BE2C (cell line): Measurements from ENCODE around the gene PIP5K1C.

ENCODE experiments used
- DNase-seq: peaks from one replicate; pipeline ENCODE4 v3.0.0-alpha.2; 2020
- H3K27me3 ChIP-seq: fragments of 250-450 bp; sonication (Bioruptor Pico); 2 replicates; pipeline ENCODE4 v1.5.1; 2020; ENCODE audit warnings: mild to moderate bottlenecking
- H3K36me3 ChIP-seq: fragments of 250-450 bp; sonication (Bioruptor Pico); 2 replicates; pipeline ENCODE4 v1.5.1; 2020; ENCODE audit warnings: mild to moderate bottlenecking
- H3K4me1 ChIP-seq: fragments of 250-450 bp; sonication (Bioruptor Pico); 2 replicates; pipeline ENCODE4 v1.5.1; 2020
- H3K4me3 ChIP-seq: 2 replicates; pipeline ENCODE4 v1.5.1; 2011; ENCODE audit warnings: low read depth, low read length
- H3K9me3 ChIP-seq: fragments of 250-450 bp; sonication (Bioruptor Pico); 2 replicates; pipeline ENCODE4 v1.5.1; 2020
- TF ChIP-seq, protein P1 (sequence below): IDR thresholded peaks from 2 replicates; pipeline ENCODE4 v1.5.1; 2012; ENCODE audit warnings: mild to moderate bottlenecking, low read depth, low read length

Gene PIP5K1C

GRCh38 chr19:3697671-3698385 lies 2.4 kb downstream of the PIP5K1C start:
- Histone ChIP-seq H3K27me3 (no peaks in the 10 kb centered on the region), H3K4me1 (no peaks in the 10 kb centered on the region), H3K4me3 (no peak overlapping the region), H3K9me3 (no peaks in the 10 kb centered on the region), H3K36me3 (no peaks in the 10 kb centered on the region)
- TF ChIP-seq, protein P1, sequence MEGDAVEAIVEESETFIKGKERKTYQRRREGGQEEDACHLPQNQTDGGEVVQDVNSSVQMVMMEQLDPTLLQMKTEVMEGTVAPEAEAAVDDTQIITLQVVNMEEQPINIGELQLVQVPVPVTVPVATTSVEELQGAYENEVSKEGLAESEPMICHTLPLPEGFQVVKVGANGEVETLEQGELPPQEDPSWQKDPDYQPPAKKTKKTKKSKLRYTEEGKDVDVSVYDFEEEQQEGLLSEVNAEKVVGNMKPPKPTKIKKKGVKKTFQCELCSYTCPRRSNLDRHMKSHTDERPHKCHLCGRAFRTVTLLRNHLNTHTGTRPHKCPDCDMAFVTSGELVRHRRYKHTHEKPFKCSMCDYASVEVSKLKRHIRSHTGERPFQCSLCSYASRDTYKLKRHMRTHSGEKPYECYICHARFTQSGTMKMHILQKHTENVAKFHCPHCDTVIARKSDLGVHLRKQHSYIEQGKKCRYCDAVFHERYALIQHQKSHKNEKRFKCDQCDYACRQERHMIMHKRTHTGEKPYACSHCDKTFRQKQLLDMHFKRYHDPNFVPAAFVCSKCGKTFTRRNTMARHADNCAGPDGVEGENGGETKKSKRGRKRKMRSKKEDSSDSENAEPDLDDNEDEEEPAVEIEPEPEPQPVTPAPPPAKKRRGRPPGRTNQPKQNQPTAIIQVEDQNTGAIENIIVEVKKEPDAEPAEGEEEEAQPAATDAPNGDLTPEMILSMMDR: no peak
- DNase-seq: no peak

- DNase-seq: no peak
- H3K4me1 ChIP-seq: no peaks in the 10 kb centered on the region
- no peaks in the 10 kb centered on the region for H3K36me3 ChIP-seq
- H3K4me3 ChIP-seq: no peak overlapping the region
- no peaks in the 10 kb centered on the region for H3K9me3 ChIP-seq
- H3K27me3 ChIP-seq: no peaks in the 10 kb centered on the region
- TF ChIP-seq, protein P1: no peak
Observed at GRCh38 chr19:3697094-3697493, 3.2 kb downstream of the PIP5K1C start.

DNA sequence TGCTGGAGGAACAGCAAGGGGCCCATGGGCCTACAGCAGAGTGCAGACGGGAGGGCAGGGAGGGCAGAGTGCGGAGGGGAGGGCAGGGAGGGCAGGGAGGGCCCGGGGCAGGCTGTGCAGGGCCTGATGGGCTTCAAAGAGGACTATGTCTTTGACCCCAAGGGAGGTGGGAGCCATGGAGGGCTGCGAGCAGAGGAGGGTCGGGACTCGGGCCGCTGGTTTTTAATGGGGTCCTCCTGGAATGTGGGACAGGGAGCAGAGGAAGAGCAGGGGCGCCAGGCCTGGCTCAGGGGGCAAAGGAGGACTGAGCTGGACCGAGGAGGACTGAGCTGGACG lies 3.6 kb downstream of the PIP5K1C start:
- Histone ChIP-seq H3K4me1 (no peaks in the 10 kb centered on the region), H3K4me3 (no peak overlapping the region), H3K9me3 (0 out of 2 replicates have a peak, but pooled peaks cover 3% of the 10 kb centered on the region), H3K27me3 (no peaks in the 10 kb centered on the region), H3K36me3 (no peaks in the 10 kb centered on the region)
- DNase-seq: no peak
- TF ChIP-seq, protein P1: no peak

GRCh38 chr19:3695986-3696659 lies 4.1 kb downstream of the PIP5K1C start:
- TF ChIP-seq, protein P1: no peak
- H3K4me1 ChIP-seq: no peaks in the 10 kb centered on the region
- H3K4me3 ChIP-seq: no peak overlapping the region
- no peak for DNase-seq
- no peaks in the 10 kb centered on the region for H3K36me3 ChIP-seq
- no peaks in the 10 kb centered on the region for H3K27me3 ChIP-seq
- 0 out of 2 replicates have a peak, but pooled peaks cover 3% of the 10 kb centered on the region for H3K9me3 ChIP-seq

DNA sequence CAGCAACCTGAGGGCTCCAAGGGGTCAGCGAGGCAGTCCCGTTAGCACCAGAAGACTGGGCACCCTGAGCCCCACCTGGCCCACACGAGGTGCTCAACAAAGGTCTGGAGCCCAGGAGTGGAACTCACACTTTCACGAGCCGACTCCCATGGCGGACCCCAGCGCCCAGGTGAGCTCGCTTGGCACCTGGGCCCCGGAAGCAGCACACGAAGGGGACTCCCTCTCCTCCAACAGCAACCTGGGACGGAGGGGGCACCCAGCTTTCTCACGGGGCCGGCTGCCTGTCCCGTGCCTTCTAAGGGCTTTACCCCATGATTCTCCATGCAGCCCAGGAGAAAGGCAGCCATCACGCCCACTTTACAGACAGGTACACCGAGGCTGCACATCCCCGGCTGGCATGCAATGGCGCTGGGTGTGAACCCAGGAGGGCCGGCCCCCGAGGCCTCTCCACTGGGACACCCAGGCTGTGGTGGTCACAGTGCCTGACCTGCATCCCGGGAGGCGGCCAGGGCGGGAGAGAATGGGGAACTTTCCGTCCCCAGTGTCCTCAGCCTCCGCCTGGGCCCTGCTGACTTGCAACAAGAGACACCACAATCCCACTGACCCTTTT lies 5.0 kb downstream of the PIP5K1C start:
- no peak overlapping the region for H3K4me3 ChIP-seq
- no peaks in the 10 kb centered on the region for H3K4me1 ChIP-seq
- no peak for DNase-seq
- H3K36me3 ChIP-seq: no peaks in the 10 kb centered on the region
- 0 out of 2 replicates have a peak, but pooled peaks cover 3% of the 10 kb centered on the region for H3K9me3 ChIP-seq
- H3K27me3 ChIP-seq: no peaks in the 10 kb centered on the region
- TF ChIP-seq, protein P1: no peak
